Ishikawa (cell line): ENCODE data around the gene SNAI3.

Experiments used
- EGR1 ChIP-seq: IDR thresholded peaks from 2 replicates; pipeline ENCODE4 v1.6.1; 2012
- MAX ChIP-seq: IDR thresholded peaks from 2 replicates; pipeline ENCODE4 v1.6.1; 2012
- NFIC ChIP-seq: IDR thresholded peaks from 2 replicates; pipeline ENCODE4 v1.6.1; 2012
- REST ChIP-seq: IDR thresholded peaks from 2 replicates; pipeline ENCODE4 v1.6.1; 2012; ENCODE audit warnings: low read depth, mild to moderate bottlenecking
- TCF12 ChIP-seq: IDR thresholded peaks from 2 replicates; pipeline ENCODE4 v1.6.1; 2012; ENCODE audit warnings: low read depth
- USF1 ChIP-seq: IDR thresholded peaks from 2 replicates; pipeline ENCODE4 v1.6.1; 2012
- YY1 ChIP-seq: IDR thresholded peaks from 2 replicates; pipeline ENCODE4 v1.6.1; 2012; ENCODE audit warnings: low read depth

- TF ChIP-seq MAX (no peak), NFIC (no peak), USF1 (no peak), REST (no peak), TCF12 (no peak), EGR1 (no peak), YY1 (no peak)
Observed at GRCh38 chr16:88724855-88725555, 38.7 kb upstream of the SNAI3 start.
